GM12872 (cell line): Measurements from ENCODE around the gene KIAA0040.

Experiments used
- TF ChIP-seq, protein P1 (sequence below): IDR thresholded peaks from 3 replicates; pipeline ENCODE4 v1.5.1; 2011; ENCODE audit warnings: low read depth, mild to moderate bottlenecking, low read length, moderate library complexity; ENCODE audit not compliant: insufficient read depth

KIAA0040 gene

DNA sequence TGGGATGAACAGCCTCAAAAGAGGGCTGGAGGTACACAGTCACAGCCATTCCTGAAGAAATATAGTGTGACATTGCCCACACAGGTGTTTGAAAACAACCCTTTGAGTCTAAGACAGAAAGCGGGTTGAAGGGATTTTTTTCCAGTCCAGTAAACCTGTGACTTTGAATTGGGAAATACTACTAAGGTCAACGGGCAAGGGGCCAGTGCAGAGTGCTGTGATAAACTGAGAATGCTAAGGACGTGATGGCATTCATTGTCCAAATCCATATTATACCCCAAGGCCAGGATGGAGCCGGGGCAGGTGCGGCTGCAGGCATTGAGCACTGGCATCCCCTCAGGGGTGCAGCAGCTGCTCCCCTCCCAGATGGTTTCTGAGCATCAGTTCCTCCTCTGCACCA, 36.6 kb downstream of the KIAA0040 start:
- TF ChIP-seq, protein P1, sequence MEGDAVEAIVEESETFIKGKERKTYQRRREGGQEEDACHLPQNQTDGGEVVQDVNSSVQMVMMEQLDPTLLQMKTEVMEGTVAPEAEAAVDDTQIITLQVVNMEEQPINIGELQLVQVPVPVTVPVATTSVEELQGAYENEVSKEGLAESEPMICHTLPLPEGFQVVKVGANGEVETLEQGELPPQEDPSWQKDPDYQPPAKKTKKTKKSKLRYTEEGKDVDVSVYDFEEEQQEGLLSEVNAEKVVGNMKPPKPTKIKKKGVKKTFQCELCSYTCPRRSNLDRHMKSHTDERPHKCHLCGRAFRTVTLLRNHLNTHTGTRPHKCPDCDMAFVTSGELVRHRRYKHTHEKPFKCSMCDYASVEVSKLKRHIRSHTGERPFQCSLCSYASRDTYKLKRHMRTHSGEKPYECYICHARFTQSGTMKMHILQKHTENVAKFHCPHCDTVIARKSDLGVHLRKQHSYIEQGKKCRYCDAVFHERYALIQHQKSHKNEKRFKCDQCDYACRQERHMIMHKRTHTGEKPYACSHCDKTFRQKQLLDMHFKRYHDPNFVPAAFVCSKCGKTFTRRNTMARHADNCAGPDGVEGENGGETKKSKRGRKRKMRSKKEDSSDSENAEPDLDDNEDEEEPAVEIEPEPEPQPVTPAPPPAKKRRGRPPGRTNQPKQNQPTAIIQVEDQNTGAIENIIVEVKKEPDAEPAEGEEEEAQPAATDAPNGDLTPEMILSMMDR = no peak

DNA sequence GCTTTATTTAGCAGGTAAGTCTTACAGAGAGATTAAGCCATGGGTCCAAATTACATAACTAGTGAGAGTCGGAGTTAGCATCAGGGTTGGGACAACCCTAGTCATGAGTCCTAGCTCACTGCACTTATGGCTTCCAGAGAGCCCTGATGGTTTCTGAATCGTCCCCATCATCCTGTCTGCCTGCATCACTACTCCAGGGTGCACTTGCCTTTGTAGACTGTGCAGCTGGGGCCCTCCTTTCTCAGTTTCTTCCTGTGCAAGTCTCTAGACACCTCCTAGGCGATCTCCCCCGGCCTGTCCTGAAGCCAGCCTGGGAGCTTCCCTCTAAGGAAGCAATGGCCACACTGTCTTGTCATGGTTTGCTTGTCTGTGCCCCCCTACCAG, 37.1 kb downstream of the KIAA0040 start:
- TF ChIP-seq, protein P1 = no peak

DNA sequence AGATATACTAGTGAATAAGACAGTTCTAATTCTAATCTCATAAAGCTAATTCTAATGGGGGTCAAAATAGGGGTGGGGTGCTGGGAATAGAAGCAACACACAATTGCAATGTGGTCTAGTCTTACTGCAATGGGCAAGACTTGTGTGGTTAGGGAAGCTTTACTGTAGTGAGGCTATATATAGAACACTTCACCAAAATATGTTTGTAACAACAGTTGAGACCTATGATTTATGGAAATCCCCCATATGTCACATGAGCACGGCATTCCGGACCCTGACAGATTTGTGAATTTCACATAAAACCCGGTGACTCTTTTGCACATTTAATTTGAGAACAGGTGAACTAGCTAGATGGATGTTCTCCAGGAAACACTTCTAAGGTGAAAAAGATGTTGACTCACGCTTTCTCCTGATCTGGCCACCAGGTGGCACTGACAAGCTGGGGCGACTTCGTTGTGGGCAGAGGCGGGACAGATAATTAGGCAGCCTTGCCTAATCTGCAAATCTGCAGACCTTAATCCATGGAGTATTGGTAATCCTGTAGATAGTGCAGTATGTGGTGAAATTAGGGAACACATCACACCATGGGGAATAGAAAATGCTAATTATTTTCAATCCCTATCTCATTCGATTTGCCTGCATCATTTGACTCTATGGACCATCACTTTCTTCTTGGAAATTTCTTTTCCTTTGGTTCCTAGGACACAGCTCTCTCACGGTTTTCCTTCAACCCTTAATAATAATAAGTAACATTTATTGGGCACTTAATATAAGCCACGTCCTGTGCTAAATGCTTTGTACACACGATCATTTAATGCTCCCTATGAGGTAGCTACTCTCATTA, 37.7 kb downstream of the KIAA0040 start:
- TF ChIP-seq, protein P1 = peak; percentile 85

DNA sequence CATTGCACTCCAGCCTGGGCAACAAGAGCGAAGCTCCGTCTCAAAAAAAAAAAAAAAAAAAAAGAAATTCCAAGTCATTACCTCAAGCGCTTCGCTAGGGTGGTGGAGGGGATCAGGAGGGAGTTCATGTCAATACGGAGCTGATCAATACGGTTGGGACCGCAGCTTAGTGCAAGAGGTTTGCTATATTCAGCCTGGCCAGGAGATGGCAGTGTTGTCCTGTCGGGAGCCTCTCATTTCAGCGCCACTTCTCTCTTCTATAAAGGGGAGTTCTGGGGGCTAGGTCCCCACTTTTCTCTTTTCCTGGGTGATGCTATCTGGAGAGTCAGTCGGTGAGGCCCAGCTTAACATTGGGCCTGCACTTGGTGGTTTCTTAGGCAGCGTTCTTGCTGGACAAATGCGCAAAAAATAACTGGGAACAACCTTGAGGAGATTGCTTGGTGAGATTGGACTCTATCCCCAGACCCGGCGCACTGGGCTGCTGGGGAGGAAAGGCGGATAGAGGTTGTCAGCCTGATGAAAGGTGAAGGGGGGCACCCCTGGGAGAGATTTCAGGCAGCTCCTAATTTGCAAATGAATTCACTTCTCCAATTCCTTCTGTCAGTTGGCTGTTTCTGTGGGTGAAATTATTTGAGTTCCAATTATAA, 40.4 kb downstream of the KIAA0040 start:
- TF ChIP-seq, protein P1 = peak; percentile 94

DNA sequence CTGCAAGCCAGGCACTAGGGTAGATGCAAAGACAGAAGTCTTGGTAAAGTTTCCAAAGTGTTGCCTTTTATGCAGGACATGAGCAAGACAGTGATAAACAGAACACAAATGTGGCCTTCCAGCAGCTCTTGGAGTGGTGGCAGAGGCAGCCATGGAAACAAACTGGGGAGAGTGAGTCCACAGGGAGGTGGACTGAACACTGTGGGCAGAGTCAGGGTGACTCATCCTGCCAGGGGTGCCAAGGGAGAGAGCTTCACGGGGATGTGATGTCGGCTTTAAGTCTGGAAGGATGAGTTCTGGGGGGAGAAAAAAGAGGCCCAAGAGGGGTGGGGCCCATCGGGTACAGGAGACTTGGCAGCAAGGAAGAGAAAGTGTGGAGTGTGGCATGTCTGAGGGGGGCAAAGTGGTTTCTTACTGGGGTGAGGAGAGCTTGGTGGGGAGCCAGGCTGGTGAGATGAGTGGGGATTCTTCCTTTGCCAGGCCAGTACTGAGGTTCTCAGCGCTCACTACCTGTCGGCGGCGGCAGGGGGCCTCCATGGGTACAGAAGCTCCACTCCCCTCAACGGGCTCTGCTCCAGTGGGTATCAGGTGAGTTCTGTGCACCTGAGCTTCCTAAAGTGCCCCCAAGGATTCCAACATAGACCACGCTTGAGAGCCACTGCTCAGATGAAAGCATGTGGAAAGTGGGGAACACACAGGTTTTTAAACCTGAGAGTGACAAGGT, 41.8 kb downstream of the KIAA0040 start:
- TF ChIP-seq, protein P1 = no peak

DNA sequence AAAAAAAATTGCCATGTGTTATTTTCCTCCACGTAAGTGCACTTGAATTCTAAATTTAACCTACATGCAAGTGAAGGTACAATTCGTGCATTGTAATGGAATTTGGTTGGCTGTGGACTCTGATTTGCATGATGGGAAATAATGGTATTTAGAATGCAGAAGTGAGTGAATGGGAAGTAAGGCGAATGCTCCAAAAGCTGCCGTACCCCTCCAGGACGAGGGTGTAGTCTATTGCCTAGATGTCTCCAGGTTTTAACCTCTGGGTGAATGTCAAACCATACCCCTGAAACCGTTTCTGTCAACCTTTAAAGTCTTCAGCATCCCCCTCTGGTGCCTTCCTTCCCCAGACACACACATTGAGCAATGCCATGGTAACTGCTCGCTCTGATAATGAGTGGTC, 44.5 kb downstream of the KIAA0040 start:
- TF ChIP-seq, protein P1 = no peak

DNA sequence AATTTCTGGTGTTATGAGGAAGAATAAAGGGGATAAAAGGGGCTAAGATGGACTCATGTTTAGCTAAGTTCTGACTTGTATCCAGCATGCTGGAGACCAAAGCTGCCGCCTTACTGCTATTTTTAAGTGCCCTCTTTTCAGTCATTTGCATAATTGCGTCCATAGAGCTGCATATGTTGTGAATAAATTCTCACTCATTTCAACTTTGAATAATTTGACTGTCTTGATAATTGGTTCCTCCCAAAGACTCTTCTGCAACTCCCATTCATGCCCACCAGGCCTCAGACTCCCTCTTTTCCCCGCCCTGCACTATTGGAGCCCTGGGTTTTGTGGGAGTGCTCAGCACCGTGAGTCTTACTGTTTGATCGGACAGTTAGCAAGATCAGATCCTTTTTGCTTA, 45.0 kb downstream of the KIAA0040 start:
- TF ChIP-seq, protein P1 = no peak
